GM11168 (cell line): ENCODE data around the gene SLC13A5.
"Not testable (repeated sequence)": the region's sequence is repeated elsewhere in the genome, so short reads cannot be mapped to it uniquely, and the experiment has no call there.

Source experiments
- in situ Hi-C: fragments of 300-500 bp; cut with MboI; formaldehyde crosslinking; loops from one replicate; pipeline ENCODE4 v1.12.0; 2022; ENCODE audit warnings: low sequenced_read_pairs; ENCODE audit not compliant: unreplicated experiment

Gene SLC13A5

DNA sequence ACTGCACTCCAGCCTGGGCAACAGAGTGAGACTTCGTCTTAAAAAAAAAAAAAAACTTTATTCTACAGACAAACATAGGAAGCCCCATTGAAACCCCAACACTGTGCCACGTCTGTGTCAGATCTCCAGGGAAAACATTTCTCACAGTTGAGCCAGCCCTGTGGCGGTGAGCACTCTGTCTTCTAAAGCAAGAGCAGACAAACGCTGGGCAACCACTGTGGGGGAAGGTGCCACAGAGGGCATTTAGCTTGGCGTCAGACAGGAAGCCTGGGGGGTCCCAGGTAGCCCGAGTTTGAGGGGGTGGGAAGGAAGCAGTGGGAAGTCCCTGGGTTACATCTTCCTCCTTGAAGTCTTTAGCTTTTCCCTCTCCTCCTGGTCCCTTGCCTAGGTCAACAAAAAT lies 45.7 kb downstream of the SLC13A5 start:
- in situ Hi-C loops, result loop anchor here (10.0 kb wide), 1 partner anchor 167 kb away; the partner anchor contains the start of gene TEKT1

DNA sequence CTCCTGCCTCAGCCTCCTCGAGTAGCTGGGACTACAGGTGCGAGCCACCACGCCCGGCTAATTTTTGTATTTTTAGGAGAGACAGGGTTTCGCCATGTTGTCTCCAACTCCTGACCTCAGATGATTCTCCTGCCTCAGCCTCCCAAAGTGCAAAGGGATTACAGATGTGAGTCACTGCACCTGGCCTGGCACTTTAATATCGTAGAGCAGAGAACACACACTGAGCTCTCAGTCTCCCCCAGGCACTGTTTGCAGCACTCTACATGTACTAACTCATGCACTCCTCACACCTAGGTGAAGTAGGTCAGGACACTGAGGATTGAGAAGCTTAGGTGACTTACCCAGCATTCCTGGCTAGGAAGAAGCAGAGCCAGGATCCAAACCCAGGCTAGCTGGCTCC lies 46.6 kb downstream of the SLC13A5 start:
- in situ Hi-C loops, result loop anchor here (10.0 kb wide), 1 partner anchor 168 kb away; the partner anchor contains the start of gene TEKT1

GRCh38 chr17:6666077-6666521 lies 47.1 kb downstream of the SLC13A5 start:
- in situ Hi-C loops, result loop anchor here (10.0 kb wide), 1 partner anchor 169 kb away; the partner anchor contains the start of gene TEKT1

GRCh38 chr17:6663200-6663599 lies 50.0 kb downstream of the SLC13A5 start:
- in situ Hi-C loops, result loop anchor here (10.0 kb wide), 1 partner anchor 172 kb away; the partner anchor contains the start of gene TEKT1

DNA sequence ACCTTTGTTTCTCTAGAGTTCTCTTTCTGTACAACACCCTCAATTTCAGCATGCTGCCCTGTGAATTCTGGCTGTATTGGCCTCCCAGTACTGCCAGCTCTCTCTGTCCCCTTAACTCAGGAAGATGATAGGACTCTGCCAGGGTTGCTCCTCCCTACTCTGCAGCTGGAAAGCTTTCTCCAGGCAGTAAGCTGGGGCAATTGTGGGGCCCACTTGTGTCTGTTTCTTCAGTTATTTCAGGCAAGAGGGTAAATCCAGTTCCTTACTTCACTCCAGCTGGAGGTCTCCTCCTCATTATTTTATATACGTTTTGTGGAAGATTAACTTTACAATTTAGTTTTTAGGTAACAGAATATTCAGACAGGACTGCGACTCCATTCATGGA lies 51.7 kb downstream of the SLC13A5 start:
- in situ Hi-C loops, result loop anchor here (10.0 kb wide), 1 partner anchor 173 kb away; the partner anchor contains the start of gene TEKT1

DNA sequence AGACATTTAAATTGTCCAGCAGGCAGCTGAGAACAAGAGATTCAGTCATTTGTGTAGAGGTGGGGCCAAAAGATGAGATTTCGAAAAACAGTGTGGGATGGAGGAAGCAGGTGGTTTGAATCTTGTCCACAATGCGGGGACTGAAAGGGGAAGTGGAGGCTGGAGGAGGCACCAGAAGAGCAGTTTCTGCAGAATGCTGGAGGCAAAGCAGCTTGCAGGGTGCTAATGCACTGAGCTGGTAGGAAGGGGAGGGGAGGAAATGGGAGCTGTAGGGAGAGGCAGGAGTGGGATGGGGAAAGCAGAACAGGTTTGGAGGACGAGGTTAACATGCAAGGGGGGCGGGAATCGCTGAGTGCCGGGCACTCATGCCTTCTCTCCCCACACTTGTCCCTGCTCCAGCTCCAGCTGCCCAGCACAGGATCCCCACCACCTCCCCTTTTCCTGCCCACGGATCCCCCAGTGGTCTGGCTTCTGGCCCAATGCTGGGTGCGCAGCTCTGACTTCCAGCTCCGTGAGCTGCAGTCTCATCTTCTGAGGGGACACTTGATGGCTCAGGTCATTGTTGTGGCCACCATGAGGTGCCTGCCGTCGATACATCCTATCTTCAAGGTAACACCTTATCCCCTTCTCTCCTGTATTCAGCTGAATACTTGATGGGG lies 52.2 kb downstream of the SLC13A5 start:
- in situ Hi-C loops, result loop anchor here (10.0 kb wide), 1 partner anchor 174 kb away; the partner anchor contains the start of gene TEKT1

- in situ Hi-C loops, result loop anchor here (10.0 kb wide), 1 partner anchor 175 kb away; the partner anchor contains the start of gene TEKT1
Observed at GRCh38 chr17:6660101-6660500, 53.1 kb downstream of the SLC13A5 start.

GRCh38 chr17:6658411-6658810 lies 54.8 kb downstream of the SLC13A5 start:
- in situ Hi-C loops, result not testable (repeated sequence)

DNA sequence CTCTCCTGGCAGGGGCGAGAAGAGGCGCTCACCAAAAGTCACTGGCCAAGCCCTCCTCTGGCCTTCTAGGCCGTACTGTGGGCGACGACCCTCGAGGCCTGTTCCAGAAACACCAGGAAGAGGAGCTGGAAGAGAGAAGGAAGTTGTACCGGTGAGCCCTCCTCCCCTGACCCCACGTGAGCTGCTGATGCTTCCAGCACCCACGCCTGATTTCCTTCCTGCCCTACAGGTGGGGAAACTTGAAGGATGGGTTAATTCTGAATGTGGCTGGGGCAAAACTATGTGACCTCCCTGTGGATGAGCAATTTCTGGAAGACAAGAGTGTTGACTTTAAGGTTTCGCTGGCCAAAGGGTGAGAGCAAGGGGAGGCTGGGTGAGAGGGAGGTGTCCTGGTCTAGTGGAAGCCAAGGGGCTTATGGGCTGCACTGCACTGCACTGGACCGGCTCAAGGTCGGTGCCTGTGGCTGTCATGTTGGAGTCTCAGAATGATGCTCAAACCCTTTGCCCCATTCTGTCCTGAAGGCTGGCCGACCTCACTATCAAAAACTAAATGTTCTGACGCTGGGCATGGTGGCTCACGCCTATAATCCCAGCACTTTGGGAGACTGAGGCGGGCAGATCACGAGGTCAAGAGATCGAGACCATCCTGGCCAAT lies 55.4 kb downstream of the SLC13A5 start:
- in situ Hi-C loops, result no loop called here

GRCh38 chr17:6656797-6657632 lies 56.2 kb downstream of the SLC13A5 start:
- in situ Hi-C loops, result not testable (repeated sequence)

- in situ Hi-C loops, result not testable (repeated sequence)
Observed at GRCh38 chr17:6655732-6656361, 57.3 kb downstream of the SLC13A5 start.

GRCh38 chr17:6654841-6655731 lies 58.1 kb downstream of the SLC13A5 start:
- in situ Hi-C loops, result no loop called here

DNA sequence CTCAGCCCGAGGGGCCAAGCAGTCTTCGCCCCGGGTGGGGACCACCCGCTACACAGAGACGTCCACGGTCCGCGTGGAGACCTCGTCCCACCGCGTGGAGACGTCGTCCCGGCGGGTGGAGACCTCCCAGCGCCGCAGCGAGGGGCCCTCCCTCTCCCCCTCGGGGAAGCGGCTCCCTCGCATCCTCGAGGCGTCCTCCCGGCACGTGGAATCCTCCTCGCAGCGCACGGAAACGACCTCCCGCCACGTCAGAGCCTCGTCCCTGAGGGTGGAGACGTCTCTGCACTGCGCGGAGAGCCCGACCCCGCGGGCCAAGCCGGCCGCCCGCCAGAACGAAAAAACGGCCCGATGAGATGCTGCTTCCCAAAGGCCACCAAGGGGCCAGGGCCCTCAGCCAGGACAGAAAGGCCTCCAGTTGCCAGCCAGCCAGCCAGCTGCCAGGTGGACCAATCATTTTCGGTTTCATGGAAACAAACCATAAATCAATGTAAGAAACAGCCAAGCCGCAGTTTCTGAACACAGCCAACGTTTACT lies 61.2 kb downstream of the SLC13A5 start:
- in situ Hi-C loops, result no loop called here

DNA sequence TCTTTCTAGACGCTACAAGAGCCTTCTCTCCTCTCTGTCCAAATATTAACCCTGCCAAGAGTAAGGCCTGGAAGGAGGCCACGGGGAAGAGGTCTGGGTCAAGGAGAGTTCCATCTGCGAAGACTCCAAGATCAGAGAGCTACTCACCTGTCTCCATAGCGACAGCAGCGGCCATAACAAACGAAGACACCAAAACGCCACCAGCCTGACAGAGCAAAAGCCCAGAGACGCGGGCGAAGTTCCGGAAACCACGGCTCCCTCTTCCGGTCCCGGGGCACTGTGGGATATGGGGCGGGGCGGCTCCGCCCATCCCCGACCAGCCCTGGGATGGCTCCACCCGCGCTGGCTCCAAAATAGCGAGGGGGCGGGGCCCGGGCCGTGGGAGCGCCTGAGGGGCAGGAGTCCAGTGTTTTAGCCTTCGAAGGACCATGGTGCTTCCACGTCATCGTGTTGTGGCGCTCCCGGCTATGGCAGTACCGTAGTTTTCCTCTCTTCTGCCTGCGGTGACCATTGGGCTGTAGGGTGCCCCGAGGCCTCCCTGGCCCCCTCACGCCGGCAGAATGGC lies 61.7 kb downstream of the SLC13A5 start, which contains the start of the genes C17orf100 and MED31:
C17orf100 (plus strand) TSS at position 409 of the 565 bp plus-strand sequence; CDS start at position 561, 152 bp downstream.
MED31 (minus strand) TSS at position 252 of the 565 bp plus-strand sequence; CDS start at position 175, 77 bp downstream.
- in situ Hi-C loops, result no loop called here

- in situ Hi-C loops, result no loop called here
Observed at GRCh38 chr17:6648181-6648580, 65.0 kb downstream of the SLC13A5 start.

- in situ Hi-C loops, result no loop called here
Observed at GRCh38 chr17:6643451-6644125, 69.6 kb downstream of the SLC13A5 start.

DNA sequence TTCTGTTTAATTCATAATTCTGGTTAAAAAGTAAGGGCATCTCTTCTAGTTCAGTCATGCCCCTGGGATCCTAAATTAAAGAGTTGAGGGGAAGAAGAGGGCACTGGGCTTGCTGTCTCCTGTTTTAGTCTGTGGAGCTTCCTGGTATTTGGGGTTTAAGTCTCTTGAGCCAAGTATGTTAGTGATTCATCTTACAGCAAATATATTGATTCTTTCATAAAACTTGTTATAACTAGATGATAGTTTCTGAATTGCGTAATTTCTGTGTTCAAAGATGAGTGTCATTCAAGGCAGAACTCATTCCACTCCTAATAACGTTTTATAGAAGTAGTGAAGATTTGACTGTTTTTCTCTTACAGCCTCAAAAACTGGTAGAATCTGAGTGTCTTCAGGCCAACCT lies 70.6 kb downstream of the SLC13A5 start:
- in situ Hi-C loops, result no loop called here
